ENCODE results near the gene RSRC2. TPM values are rescaled to one million over a fixed set of nuclear protein-coding genes. Genes with fewer than 3 reads are reported as not detected.

The RSRC2 gene
- total and polyA plus RNA-seq, 9 of the 15 experiments (the other 6 are each of a cell fraction or from before 2014, with no cell fraction given), result 52.6 to 123 (median 80.3) TPM

GRCh38 chr12:122503783-122504590 is 22.7 kb downstream of the RSRC2 start (continued):
- TF ChIP-seq ZNF12 (CRISPR knock-in tag; IDR thresholded peaks at IDR 0.05) (no peak), HDAC8 (tag; IDR thresholded peaks at IDR 0.05) (no peak), ZHX1 (conservative IDR thresholded peaks at IDR 0.05; ENCODE audit: low read length) (no peak), HMGN3 (IDR thresholded peaks at IDR 0.05; ENCODE audit: borderline replicate concordance, extremely low read depth, insufficient read length, low read depth, low read length) (no peak), EHMT2 (IDR thresholded peaks at IDR 0.05) (no peak), MTA1 (IDR thresholded peaks at IDR 0.05; ENCODE audit: borderline replicate concordance) (no peak), ZNF318 (IDR thresholded peaks at IDR 0.05; ENCODE audit: borderline replicate concordance in 1 of 2, low read depth in 1 of 2) (no peak), HDAC3 (IDR thresholded peaks at IDR 0.05; ENCODE audit: borderline replicate concordance, partially characterized antibody) (no peak), ARID3A (IDR thresholded peaks at IDR 0.05; ENCODE audit: borderline replicate concordance, low read depth, low read length) (no peak)

Data from K562 (cell line).